ENCODE data around the gene TENM3.

TENM3 gene

GRCh38 chr4:182426901-182427300 lies 183.7 kb downstream of the TENM3 start:
- no CpG with 5 or more reads among the region's 1 CpG for WGBS, 2 donors (ENCODE audit: extremely low coverage in 2 of 2, insufficient read length in 2 of 2, insufficient replicate concordance in 1 of 2)

GRCh38 chr4:182427554-182427953 lies 184.4 kb downstream of the TENM3 start:
- H3K4me3 ChIP-seq (ENCODE audit: low read length in 2 of 2), result no peak overlapping the region
- no peak for DNase-seq (ENCODE audit: low spot score)
- no peak overlapping the region for H2BK12ac ChIP-seq (ENCODE audit: low read length)
- no peak overlapping the region for H4K91ac ChIP-seq (ENCODE audit: low read depth, low read length, poor library complexity)
- H3K14ac ChIP-seq (ENCODE audit: low read length), result no peak overlapping the region
- no peaks in the 10 kb centered on the region for H3K79me1 ChIP-seq (ENCODE audit: low read depth, low read length)
- H3K4ac ChIP-seq (ENCODE audit: low read length), result no peak overlapping the region
- H2AK5ac ChIP-seq (ENCODE audit: low read depth, low read length), result no peak overlapping the region
- no peak overlapping the region for H3K23ac ChIP-seq (ENCODE audit: low read depth, low read length, poor library complexity)
- H3K27ac ChIP-seq (replicated peaks; ENCODE audit: low read length), result no peak overlapping the region
- H3K18ac ChIP-seq (ENCODE audit: low read length), result no peak overlapping the region
- no peak overlapping the region for H3K4me2 ChIP-seq (ENCODE audit: insufficient read depth, low read length, poor library complexity, severe bottlenecking)
- no peak overlapping the region for H3K9ac ChIP-seq (ENCODE audit: low read depth, low read length, poor library complexity)
- no peak overlapping the region for H2AFZ ChIP-seq (ENCODE audit: low read length)
- H4K8ac ChIP-seq (ENCODE audit: low read depth, low read length), result no peak overlapping the region
- H2BK5ac ChIP-seq (ENCODE audit: low read length), result no peak overlapping the region
- no peak overlapping the region for H2BK120ac ChIP-seq (ENCODE audit: low read depth, low read length)
- no peak overlapping the region for H2BK15ac ChIP-seq (ENCODE audit: low read length)
- no peaks in the 10 kb centered on the region for H3K9me3 ChIP-seq (replicated peaks in 1 of 2; ENCODE audit: control insufficient read depth in 2 of 2, insufficient read depth in 1 of 2, low read depth in 1 of 2, low read length in 2 of 2)
- H3K4me1 ChIP-seq (ENCODE audit: control insufficient read depth in 2 of 2, insufficient read depth in 1 of 2, low read depth in 1 of 2, low read length in 2 of 2), result no peaks in the 10 kb centered on the region
- H3K36me3 ChIP-seq (replicated peaks in 1 of 2; ENCODE audit: control insufficient read depth in 2 of 2, insufficient read depth in 2 of 2, low read length in 2 of 2), result peaks cover 0 to 5% of the 10 kb centered on the region in 2 donors
- no peaks in the 10 kb centered on the region for H3K27me3 ChIP-seq (ENCODE audit: control insufficient read depth in 3 of 3, insufficient read depth in 3 of 3, low read depth in 1 of 3, low read length in 3 of 3)
- no CpG with 5 or more reads among the region's 2 CpGs for WGBS, 2 donors (ENCODE audit: extremely low coverage in 2 of 2, insufficient read length in 2 of 2, insufficient replicate concordance in 1 of 2)

More at GRCh38 chr4:182426901-182427300, 183.7 kb downstream of the TENM3 start:
- Histone ChIP-seq H2AFZ (ENCODE audit: low read length) (no peak overlapping the region), H3K18ac (ENCODE audit: low read length) (no peak overlapping the region), H2BK12ac (ENCODE audit: low read length) (no peak overlapping the region), H3K4ac (ENCODE audit: low read length) (no peak overlapping the region), H3K4me2 (ENCODE audit: insufficient read depth, low read length, poor library complexity, severe bottlenecking) (no peak overlapping the region), H3K4me3 (ENCODE audit: low read length in 2 of 2) (no peak overlapping the region), H3K36me3 (replicated peaks in 1 of 2; ENCODE audit: control insufficient read depth in 2 of 2, insufficient read depth in 2 of 2, low read length in 2 of 2) (no peaks in the 10 kb centered on the region), H3K27me3 (ENCODE audit: control insufficient read depth in 3 of 3, insufficient read depth in 3 of 3, low read depth in 1 of 3, low read length in 3 of 3) (no peaks in the 10 kb centered on the region), H3K9ac (ENCODE audit: low read depth, low read length, poor library complexity) (no peak overlapping the region), H3K4me1 (ENCODE audit: control insufficient read depth in 2 of 2, insufficient read depth in 1 of 2, low read depth in 1 of 2, low read length in 2 of 2) (no peaks in the 10 kb centered on the region), H2BK5ac (ENCODE audit: low read length) (no peak overlapping the region), H2BK120ac (ENCODE audit: low read depth, low read length) (no peak overlapping the region), H2AK5ac (ENCODE audit: low read depth, low read length) (no peak overlapping the region), H3K9me3 (replicated peaks in 1 of 2; ENCODE audit: control insufficient read depth in 2 of 2, insufficient read depth in 1 of 2, low read depth in 1 of 2, low read length in 2 of 2) (no peaks in the 10 kb centered on the region), H2BK15ac (ENCODE audit: low read length) (no peak overlapping the region), H4K8ac (ENCODE audit: low read depth, low read length) (no peak overlapping the region), H3K79me1 (ENCODE audit: low read depth, low read length) (no peaks in the 10 kb centered on the region), H4K91ac (ENCODE audit: low read depth, low read length, poor library complexity) (no peak overlapping the region), H3K23ac (ENCODE audit: low read depth, low read length, poor library complexity) (no peak overlapping the region), H3K14ac (ENCODE audit: low read length) (no peak overlapping the region), H3K27ac (replicated peaks; ENCODE audit: low read length) (no peak overlapping the region)
- DNase-seq (ENCODE audit: low spot score), result no peak

- Histone ChIP-seq H3K4me1 (ENCODE audit: control insufficient read depth in 2 of 2, insufficient read depth in 1 of 2, low read depth in 1 of 2, low read length in 2 of 2) (peaks cover 0 to 2% of the 10 kb centered on the region in 2 donors), H4K91ac (ENCODE audit: low read depth, low read length, poor library complexity) (no peak overlapping the region), H2AFZ (ENCODE audit: low read length) (no peak overlapping the region), H3K4me3 (ENCODE audit: low read length in 2 of 2) (no peak overlapping the region), H3K36me3 (replicated peaks in 1 of 2; ENCODE audit: control insufficient read depth in 2 of 2, insufficient read depth in 2 of 2, low read length in 2 of 2) (peaks cover 0 to 10% of the 10 kb centered on the region in 2 donors), H3K23ac (ENCODE audit: low read depth, low read length, poor library complexity) (no peak overlapping the region), H3K27me3 (ENCODE audit: control insufficient read depth in 3 of 3, insufficient read depth in 3 of 3, low read depth in 1 of 3, low read length in 3 of 3) (no peaks in the 10 kb centered on the region), H2BK5ac (ENCODE audit: low read length) (no peak overlapping the region), H2BK15ac (ENCODE audit: low read length) (no peak overlapping the region), H3K14ac (ENCODE audit: low read length) (no peak overlapping the region), H3K79me1 (ENCODE audit: low read depth, low read length) (no peaks in the 10 kb centered on the region), H3K9me3 (replicated peaks in 1 of 2; ENCODE audit: control insufficient read depth in 2 of 2, insufficient read depth in 1 of 2, low read depth in 1 of 2, low read length in 2 of 2) (no peaks in the 10 kb centered on the region), H2BK12ac (ENCODE audit: low read length) (no peak overlapping the region), H3K4me2 (ENCODE audit: insufficient read depth, low read length, poor library complexity, severe bottlenecking) (no peak overlapping the region), H2BK120ac (ENCODE audit: low read depth, low read length) (no peak overlapping the region), H3K27ac (replicated peaks; ENCODE audit: low read length) (no peak overlapping the region), H3K9ac (ENCODE audit: low read depth, low read length, poor library complexity) (no peak overlapping the region), H4K8ac (ENCODE audit: low read depth, low read length) (no peak overlapping the region), H3K18ac (ENCODE audit: low read length) (no peak overlapping the region), H3K4ac (ENCODE audit: low read length) (no peak overlapping the region), H2AK5ac (ENCODE audit: low read depth, low read length) (no peak overlapping the region)
- WGBS, 2 donors (ENCODE audit: extremely low coverage in 2 of 2, insufficient read length in 2 of 2, insufficient replicate concordance in 1 of 2), result no CpG with 5 or more reads among the region's 8 CpGs
- DNase-seq (ENCODE audit: low spot score), result no peak
These were observed 186.7 kb downstream of the TENM3 start for GRCh38 chr4:182429896-182430295.

- no peak overlapping the region for H2AFZ ChIP-seq (ENCODE audit: low read length)
- no CpG with 5 or more reads among the region's 1 CpG for WGBS, 2 donors (ENCODE audit: extremely low coverage in 2 of 2, insufficient read length in 2 of 2, insufficient replicate concordance in 1 of 2)
- H3K27me3 ChIP-seq (ENCODE audit: control insufficient read depth in 3 of 3, insufficient read depth in 3 of 3, low read depth in 1 of 3, low read length in 3 of 3), result no peaks in the 10 kb centered on the region
- H2BK5ac ChIP-seq (ENCODE audit: low read length), result no peak overlapping the region
- no peak overlapping the region for H2AK5ac ChIP-seq (ENCODE audit: low read depth, low read length)
- no peak overlapping the region for H3K27ac ChIP-seq (replicated peaks; ENCODE audit: low read length)
- no peaks in the 10 kb centered on the region for H3K9me3 ChIP-seq (replicated peaks in 1 of 2; ENCODE audit: control insufficient read depth in 2 of 2, insufficient read depth in 1 of 2, low read depth in 1 of 2, low read length in 2 of 2)
- peaks cover 0 to 2% of the 10 kb centered on the region in 2 donors for H3K4me1 ChIP-seq (ENCODE audit: control insufficient read depth in 2 of 2, insufficient read depth in 1 of 2, low read depth in 1 of 2, low read length in 2 of 2)
- no peak overlapping the region for H2BK120ac ChIP-seq (ENCODE audit: low read depth, low read length)
- no peak overlapping the region for H3K18ac ChIP-seq (ENCODE audit: low read length)
- no peak overlapping the region for H2BK12ac ChIP-seq (ENCODE audit: low read length)
- H2BK15ac ChIP-seq (ENCODE audit: low read length), result no peak overlapping the region
- H3K9ac ChIP-seq (ENCODE audit: low read depth, low read length, poor library complexity), result no peak overlapping the region
- H3K14ac ChIP-seq (ENCODE audit: low read length), result no peak overlapping the region
- no peak overlapping the region for H4K91ac ChIP-seq (ENCODE audit: low read depth, low read length, poor library complexity)
- H3K4me3 ChIP-seq (ENCODE audit: low read length in 2 of 2), result no peak overlapping the region
- H3K36me3 ChIP-seq (replicated peaks in 1 of 2; ENCODE audit: control insufficient read depth in 2 of 2, insufficient read depth in 2 of 2, low read length in 2 of 2), result peaks cover 0 to 10% of the 10 kb centered on the region in 2 donors
- no peak overlapping the region for H3K23ac ChIP-seq (ENCODE audit: low read depth, low read length, poor library complexity)
- H4K8ac ChIP-seq (ENCODE audit: low read depth, low read length), result no peak overlapping the region
- no peaks in the 10 kb centered on the region for H3K79me1 ChIP-seq (ENCODE audit: low read depth, low read length)
- no peak overlapping the region for H3K4ac ChIP-seq (ENCODE audit: low read length)
- H3K4me2 ChIP-seq (ENCODE audit: insufficient read depth, low read length, poor library complexity, severe bottlenecking), result no peak overlapping the region
- no peak for DNase-seq (ENCODE audit: low spot score)
These were observed 189.6 kb downstream of the TENM3 start for GRCh38 chr4:182432819-182433218.

All from neuronal stem cell (in vitro differentiated cells).